Activated naive CD4-positive, alpha-beta T cell treated with anti-CD3 and anti-CD28 coated beads, Interleukin-2, amount 50 U/mL, for 24 hours (primary cell): ENCODE results near the gene ZNF77.
A peak's percentile ranks its signal among the peaks of the same experiment; 100 is the strongest.
"Not testable (repeated sequence)": the region's sequence is repeated elsewhere in the genome, so short reads cannot be mapped to it uniquely, and the experiment has no call there.

Source experiments
- H3K27ac Mint-ChIP-seq: one replicate; pipeline ENCODE4 v1.8.0; 2021; ENCODE audit warnings: mild to moderate bottlenecking, mixed read lengths
- H3K27me3 Mint-ChIP-seq: one replicate; pipeline ENCODE4 v1.8.0; 2021; ENCODE audit warnings: mixed read lengths
- H3K36me3 Mint-ChIP-seq: one replicate; pipeline ENCODE4 v1.8.0; 2021; ENCODE audit warnings: mixed read lengths
- H3K4me1 Mint-ChIP-seq: one replicate; pipeline ENCODE4 v1.8.0; 2021; ENCODE audit warnings: mixed read lengths
- H3K4me3 Mint-ChIP-seq: one replicate; pipeline ENCODE4 v1.8.0; 2021; ENCODE audit warnings: mild to moderate bottlenecking, mixed read lengths
- H3K9me3 Mint-ChIP-seq: one replicate; pipeline ENCODE4 v1.8.0; 2021; ENCODE audit warnings: mixed read lengths

ZNF77 gene

DNA sequence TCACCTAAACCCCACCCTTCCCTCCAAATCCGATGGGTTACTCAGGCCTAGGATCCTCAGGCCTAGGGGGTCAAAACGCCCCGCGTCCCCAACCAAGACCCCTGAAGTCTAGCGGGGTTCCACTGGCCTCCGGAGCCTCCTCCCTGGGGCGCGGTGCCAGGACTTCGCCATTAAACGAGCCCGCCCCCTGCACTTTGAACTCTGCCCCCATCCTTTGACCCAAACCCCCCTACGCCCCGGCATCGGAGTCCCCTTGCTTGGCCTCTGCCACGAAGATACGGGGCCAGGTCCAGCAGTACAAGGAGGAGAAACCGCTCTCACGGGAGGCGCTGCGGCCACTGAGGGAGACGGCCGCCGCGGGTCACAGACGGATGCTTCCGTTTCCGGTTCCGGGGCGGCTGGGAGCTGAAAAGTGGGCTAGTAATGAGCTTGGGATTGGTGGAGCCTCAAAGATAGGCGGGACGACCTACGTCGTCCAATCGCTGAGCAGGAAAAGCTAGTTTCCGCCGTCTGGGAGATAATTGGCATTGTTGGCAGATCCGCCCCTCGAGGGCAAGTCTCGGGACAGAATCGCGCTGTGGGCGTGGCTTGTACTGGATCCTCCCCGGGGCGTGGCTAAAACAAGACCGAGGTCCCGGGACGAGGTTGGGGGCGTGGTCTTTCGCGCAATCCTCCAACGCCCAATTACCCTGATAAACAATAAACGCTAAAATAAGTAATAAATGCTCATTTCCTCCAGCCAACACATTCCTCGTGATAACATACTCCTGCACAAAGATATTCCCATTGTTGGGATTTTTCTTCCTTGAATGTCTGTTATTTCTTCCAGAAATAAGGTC lies 5.7 kb upstream of the ZNF77 start:
- H3K36me3 Mint-ChIP-seq = no peaks in the 10 kb centered on the region
- peaks cover 24% of the 10 kb centered on the region for H3K4me1 Mint-ChIP-seq
- no peaks in the 10 kb centered on the region for H3K27me3 Mint-ChIP-seq
- H3K27ac Mint-ChIP-seq = peak overlapping the region; percentile 95
- H3K9me3 Mint-ChIP-seq = no peaks in the 10 kb centered on the region
- peak overlapping the region; percentile 94 for H3K4me3 Mint-ChIP-seq

DNA sequence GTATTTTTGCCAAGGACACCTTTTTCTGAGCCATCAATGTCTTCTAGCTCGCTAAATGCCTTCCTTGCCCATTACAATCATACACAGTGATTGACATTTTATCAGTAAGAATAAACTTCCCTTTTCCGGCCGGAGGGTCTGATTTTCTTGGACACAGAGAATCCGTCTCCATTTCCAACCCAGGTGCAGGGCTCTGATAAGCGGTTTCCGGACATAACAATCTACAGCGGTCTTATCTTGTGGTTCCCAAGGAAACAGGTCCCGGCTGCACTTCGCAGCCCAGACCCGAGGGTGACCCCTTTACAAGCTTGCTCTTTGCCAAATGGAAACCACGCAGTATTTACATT lies 5.1 kb upstream of the ZNF77 start:
- Mint-ChIP-seq H3K27me3 (no peaks in the 10 kb centered on the region), H3K27ac (peak overlapping the region; percentile 95), H3K36me3 (no peaks in the 10 kb centered on the region), H3K4me1 (peaks cover 27% of the 10 kb centered on the region), H3K9me3 (no peaks in the 10 kb centered on the region), H3K4me3 (peak overlapping the region; percentile 94)

DNA sequence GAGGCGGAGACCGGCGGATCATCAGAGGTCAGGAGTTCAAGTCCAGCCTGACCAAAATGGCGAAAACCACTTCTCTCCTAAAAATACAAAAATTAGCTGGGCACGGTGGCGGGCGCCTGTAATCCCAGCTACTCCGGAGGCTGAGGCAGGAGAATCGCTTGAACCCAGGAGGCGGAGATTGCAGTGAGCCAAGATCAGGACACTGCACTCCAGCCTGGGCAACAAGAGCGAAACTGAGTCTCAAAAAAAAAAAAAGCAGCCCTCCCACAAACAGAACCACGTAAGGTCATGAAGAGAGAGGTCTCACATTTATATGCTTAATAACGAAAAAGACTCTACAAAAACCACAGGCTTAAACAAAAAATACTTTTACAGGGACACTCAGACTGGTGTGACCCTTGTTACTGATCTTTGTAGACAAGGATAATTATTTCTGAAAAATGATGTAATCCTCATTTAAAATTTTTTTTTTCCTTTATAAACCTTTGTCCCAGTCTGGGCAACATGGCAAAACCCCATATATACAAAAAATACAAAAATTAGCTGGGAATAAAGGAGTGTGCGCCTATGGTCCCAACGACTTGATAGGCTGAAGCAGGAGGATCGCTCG lies 909 bp upstream of the ZNF77 start:
- H3K4me1 Mint-ChIP-seq = peaks cover 34% of the 10 kb centered on the region
- H3K36me3 Mint-ChIP-seq = no peaks in the 10 kb centered on the region
- no peaks in the 10 kb centered on the region for H3K9me3 Mint-ChIP-seq
- peak overlapping the region; percentile 99 for H3K27ac Mint-ChIP-seq
- H3K4me3 Mint-ChIP-seq = peak overlapping the region; percentile 97
- H3K27me3 Mint-ChIP-seq = no peaks in the 10 kb centered on the region

DNA sequence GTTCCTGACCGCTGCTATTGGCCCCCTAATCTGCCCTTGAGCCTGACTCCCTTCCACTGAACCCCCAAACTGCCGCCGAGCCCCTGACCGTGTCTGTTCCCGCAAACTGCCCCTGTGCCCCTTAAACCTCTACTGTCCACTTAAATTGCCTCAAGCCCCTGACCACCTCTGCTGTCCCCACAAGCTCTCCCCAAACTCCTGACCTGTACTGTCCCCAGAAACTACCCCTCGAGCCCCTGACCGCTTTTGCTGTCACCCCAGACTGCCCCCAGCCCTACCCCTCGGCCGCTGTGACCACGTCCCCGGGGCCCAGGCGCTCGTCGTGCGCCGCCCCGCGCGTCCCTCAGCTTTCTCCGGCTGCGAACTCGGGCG lies 382 bp downstream of the ZNF77 start:
- H3K27ac Mint-ChIP-seq = peak overlapping the region; percentile 55
- no peaks in the 10 kb centered on the region for H3K36me3 Mint-ChIP-seq
- H3K4me1 Mint-ChIP-seq = peaks cover 26% of the 10 kb centered on the region
- H3K9me3 Mint-ChIP-seq = no peaks in the 10 kb centered on the region
- no peaks in the 10 kb centered on the region for H3K27me3 Mint-ChIP-seq
- peak overlapping the region; percentile 97 for H3K4me3 Mint-ChIP-seq

DNA sequence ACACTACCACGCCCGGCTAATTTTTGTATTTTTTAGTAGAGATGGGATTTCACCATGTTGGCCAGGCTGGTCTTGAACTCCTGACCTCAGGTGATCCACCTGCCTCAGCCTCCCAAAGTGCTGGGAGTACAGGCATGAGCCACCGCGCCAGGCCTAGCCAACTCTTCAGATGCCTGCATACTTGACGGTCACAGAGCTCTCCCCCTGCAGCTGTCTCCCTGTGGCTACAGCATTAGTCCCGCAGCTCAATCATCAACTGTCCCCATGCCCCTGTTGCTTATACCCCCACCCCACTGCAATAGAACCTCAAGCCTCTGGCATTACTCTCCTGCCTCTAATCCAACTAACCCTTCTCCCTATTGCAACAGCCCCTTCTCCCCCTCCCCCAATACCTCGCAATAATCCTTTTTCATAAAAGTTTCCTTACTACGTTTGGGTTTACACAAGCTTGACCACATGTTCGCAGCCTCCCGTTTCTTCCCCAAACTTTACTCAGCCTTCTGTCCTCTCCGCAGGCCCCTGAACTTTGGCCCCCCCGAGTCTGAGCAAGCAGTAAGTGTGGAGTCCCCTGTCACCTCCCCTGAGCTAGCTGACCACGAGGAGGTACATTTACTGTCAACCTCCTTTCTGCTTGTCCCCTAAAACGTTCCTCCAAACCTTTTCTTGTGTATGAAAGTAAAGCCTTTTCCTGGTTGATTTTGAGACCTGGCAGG lies 1.7 kb downstream of the ZNF77 start:
- H3K27me3 Mint-ChIP-seq = no peaks in the 10 kb centered on the region
- peaks cover 2% of the 10 kb centered on the region for H3K36me3 Mint-ChIP-seq
- H3K4me3 Mint-ChIP-seq = peak overlapping the region; percentile 57
- peaks cover 19% of the 10 kb centered on the region for H3K4me1 Mint-ChIP-seq
- H3K9me3 Mint-ChIP-seq = no peaks in the 10 kb centered on the region
- peak overlapping the region; percentile 18 for H3K27ac Mint-ChIP-seq

DNA sequence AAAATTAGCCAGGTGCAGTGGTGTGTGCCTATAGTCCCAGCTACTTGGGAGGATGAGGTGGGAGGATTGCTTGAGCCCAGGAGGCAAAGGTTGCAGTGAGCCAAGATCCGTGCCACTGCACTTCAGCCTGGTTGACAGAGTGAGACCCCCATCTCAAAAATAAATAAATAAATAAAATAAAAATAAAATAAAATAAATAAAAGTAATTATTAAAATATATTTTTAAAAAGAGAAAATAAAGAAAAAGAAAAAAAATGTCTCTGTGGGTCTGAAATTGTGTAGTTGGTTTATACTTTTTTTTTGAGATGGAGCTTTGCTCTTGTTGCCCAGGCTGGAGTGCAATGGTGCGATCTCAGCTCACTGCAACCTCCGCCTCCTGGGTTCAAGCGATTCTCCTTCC lies 8.9 kb downstream of the ZNF77 start:
- H3K27me3 Mint-ChIP-seq, H3K4me3 Mint-ChIP-seq, H3K27ac Mint-ChIP-seq, H3K4me1 Mint-ChIP-seq: not testable (repeated sequence)
- H3K9me3 Mint-ChIP-seq = peaks cover 12% of the 10 kb centered on the region
- H3K36me3 Mint-ChIP-seq = peaks cover 34% of the 10 kb centered on the region

DNA sequence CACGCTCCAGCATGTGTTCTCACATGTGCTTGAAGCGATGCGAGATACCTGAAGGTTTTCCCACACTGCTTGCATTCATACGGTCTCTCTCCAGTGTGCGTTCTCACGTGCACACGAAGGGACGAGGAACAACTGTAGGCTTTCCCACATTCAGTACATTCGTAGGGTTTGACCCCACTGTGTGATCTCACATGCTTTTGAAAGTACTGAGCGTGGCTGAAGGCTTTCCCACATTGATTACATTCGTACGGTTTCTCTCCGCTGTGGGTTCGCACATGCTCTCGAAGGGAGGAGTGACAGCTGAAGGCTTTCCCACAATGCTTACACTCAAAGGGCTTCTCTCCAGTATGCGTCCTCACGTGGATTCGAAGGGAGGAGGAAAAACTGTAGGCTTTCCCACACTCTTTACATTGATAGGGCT lies 11.3 kb downstream of the ZNF77 start:
- Mint-ChIP-seq H3K9me3 (peaks cover 16% of the 10 kb centered on the region), H3K36me3 (peaks cover 37% of the 10 kb centered on the region), H3K27ac (no peak overlapping the region), H3K27me3 (no peaks in the 10 kb centered on the region), H3K4me1 (no peaks in the 10 kb centered on the region), H3K4me3 (no peak overlapping the region)

DNA sequence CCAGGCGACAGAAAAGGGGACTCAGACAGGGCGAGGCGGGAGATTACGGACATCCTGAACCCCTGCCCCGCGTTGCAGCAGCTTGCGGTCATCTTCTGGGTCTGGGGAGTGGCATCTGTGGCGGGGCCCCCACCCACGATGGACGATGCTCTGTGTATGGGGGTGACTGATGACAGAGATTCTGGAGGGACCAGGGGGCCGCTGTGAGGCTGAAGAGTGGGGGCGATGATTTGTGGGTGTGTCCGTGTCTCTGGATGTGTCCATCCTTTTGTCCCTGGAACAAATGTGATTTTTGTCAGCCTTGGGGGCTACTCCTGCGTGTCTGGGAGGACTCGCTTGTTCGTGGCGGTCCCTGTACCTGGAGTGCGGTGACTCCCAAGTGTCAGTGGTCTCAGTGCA lies 17.7 kb downstream of the ZNF77 start:
- Mint-ChIP-seq H3K27me3 (no peaks in the 10 kb centered on the region), H3K36me3 (peaks cover 9% of the 10 kb centered on the region), H3K4me3 (no peak overlapping the region), H3K9me3 (peaks cover 9% of the 10 kb centered on the region), H3K4me1 (no peaks in the 10 kb centered on the region), H3K27ac (no peak overlapping the region)

DNA sequence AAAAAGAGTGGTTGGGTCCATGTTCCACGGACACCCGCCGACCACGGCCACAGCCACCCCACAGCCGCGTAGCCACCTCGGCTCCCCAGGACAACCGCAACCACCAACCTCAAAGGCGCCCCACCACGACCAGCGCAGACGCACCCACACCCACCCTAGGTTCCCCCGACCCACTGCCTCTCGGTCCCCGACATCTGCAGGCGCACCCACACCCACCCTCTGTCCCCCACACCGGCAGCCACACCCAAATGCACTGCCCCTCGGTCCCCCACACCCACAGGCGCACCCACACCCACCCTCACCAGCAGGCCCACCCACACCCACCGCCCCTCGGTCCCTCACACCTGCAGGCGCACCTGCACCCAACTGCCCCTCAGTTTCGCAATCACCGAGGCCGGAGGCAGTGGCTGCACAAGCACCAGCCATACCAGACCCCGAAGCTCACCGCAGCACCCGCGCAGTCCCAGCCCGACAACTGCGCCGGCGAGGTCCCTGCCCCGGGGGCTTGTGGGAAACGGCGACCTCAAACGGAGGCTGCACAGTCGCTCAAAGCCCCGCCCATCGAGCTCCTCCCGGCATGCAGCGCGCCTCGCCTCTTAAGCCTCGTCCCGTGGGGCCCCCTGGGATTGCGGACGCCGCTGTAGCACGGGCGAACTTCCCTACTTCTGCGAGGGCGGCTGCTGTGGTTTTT lies 18.3 kb downstream of the ZNF77 start:
- no peak overlapping the region for H3K27ac Mint-ChIP-seq
- H3K4me3 Mint-ChIP-seq = no peak overlapping the region
- peaks cover 8% of the 10 kb centered on the region for H3K36me3 Mint-ChIP-seq
- no peaks in the 10 kb centered on the region for H3K4me1 Mint-ChIP-seq
- H3K27me3 Mint-ChIP-seq = no peaks in the 10 kb centered on the region
- peaks cover 6% of the 10 kb centered on the region for H3K9me3 Mint-ChIP-seq

DNA sequence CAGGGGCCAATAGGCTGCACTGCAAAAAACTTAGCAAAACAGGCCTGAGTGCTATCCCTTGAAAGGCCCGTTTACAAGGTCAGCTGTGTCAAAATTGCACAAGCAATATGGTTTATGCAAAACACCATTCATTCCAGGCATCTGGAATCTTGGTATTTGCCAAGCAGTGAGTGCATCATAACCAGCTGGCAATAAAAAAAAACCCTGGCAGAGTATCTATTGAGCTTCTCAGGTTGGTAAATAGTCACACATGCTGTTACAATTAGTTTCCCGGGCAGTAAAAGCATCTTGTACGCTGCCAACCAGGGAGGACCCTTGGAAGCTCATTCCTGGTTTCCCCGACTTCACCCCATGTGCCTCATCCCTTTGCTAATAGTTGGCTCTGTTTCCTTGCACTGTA lies 21.3 kb downstream of the ZNF77 start:
- Mint-ChIP-seq H3K4me1 (no peaks in the 10 kb centered on the region), H3K4me3 (no peak overlapping the region), H3K27me3 (no peaks in the 10 kb centered on the region), H3K27ac (no peak overlapping the region), H3K9me3 (no peaks in the 10 kb centered on the region), H3K36me3 (peaks cover 2% of the 10 kb centered on the region)

DNA sequence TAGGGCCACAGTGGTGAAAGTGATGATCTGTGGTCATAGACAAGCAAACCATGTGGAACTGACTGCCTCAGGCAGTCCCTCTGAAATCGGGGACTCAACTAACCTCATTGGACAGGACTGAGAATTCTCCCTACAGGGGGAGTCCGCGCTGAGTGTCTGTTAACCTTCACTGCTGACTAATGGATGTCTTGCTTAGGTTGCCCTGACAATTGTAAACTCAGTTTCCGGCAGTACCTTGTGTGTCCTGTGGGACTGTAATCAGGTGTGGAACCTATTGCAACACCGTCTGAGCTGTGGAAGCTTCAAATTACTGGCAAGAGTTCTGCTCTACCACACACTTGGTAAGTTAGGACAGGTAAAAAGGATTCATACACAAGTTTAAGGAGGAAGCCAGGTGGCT lies 21.8 kb downstream of the ZNF77 start:
- peaks cover 6% of the 10 kb centered on the region for H3K36me3 Mint-ChIP-seq
- H3K27ac Mint-ChIP-seq = no peak overlapping the region
- no peaks in the 10 kb centered on the region for H3K4me1 Mint-ChIP-seq
- H3K27me3 Mint-ChIP-seq = no peaks in the 10 kb centered on the region
- no peak overlapping the region for H3K4me3 Mint-ChIP-seq
- no peaks in the 10 kb centered on the region for H3K9me3 Mint-ChIP-seq

DNA sequence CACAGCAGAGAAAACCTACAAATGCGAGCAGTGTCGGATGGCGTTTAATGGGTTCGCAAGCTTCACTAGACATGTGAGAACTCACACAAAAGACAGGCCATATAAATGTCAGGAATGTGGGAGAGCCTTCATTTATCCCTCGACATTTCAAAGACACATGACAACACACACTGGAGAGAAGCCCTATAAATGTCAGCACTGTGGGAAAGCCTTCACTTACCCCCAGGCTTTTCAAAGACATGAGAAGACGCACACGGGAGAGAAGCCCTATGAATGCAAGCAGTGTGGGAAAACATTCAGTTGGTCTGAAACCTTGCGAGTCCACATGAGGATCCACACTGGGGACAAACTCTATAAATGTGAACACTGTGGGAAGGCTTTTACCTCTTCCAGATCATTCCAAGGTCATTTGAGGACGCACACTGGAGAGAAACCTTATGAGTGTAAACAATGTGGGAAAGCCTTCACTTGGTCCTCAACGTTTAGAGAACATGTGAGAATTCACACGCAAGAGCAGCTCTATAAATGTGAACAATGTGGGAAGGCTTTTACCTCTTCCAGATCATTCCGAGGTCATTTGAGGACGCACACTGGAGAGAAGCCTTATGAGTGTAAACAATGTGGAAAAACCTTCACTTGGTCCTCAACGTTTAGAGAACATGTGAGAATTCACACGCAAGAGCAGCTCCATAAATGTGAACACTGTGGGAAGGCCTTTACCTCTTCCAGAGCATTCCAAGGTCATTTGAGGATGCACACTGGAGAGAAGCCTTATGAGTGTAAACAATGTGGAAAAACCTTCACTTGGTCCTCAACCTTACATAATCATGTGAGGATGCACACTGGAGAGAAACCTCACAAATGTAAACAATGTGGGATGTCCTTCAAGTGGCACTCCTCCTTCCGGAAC lies 27.2 kb downstream of the ZNF77 start:
- peaks cover 8% of the 10 kb centered on the region for H3K4me1 Mint-ChIP-seq
- peaks cover 27% of the 10 kb centered on the region for H3K36me3 Mint-ChIP-seq
- no peaks in the 10 kb centered on the region for H3K9me3 Mint-ChIP-seq
- no peaks in the 10 kb centered on the region for H3K27me3 Mint-ChIP-seq
- H3K27ac Mint-ChIP-seq = no peak overlapping the region
- no peak overlapping the region for H3K4me3 Mint-ChIP-seq

DNA sequence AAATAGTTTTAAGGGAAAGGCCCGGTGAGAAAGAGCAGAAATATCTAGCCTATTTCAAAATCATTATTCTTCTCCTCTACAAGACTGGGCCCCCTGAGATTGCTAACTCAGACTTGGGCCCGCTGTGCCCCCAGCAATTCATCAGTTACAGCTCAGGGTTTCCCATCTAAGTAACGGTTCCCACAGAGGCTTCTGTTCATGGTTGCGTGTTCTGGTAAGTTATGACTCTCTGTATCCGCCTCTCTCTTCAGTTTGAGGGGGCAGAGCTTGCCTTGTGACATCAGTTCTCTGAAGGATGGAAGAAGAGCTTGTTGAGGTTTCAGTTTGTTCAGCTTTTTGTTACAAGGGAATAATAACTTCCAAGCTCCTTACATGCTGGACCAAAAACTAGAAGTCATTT lies 32.5 kb downstream of the ZNF77 start:
- Mint-ChIP-seq H3K27me3 (no peaks in the 10 kb centered on the region), H3K4me1 (peaks cover 39% of the 10 kb centered on the region), H3K36me3 (peaks cover 28% of the 10 kb centered on the region), H3K27ac (no peak overlapping the region), H3K9me3 (no peaks in the 10 kb centered on the region), H3K4me3 (peak overlapping the region; percentile 23)

DNA sequence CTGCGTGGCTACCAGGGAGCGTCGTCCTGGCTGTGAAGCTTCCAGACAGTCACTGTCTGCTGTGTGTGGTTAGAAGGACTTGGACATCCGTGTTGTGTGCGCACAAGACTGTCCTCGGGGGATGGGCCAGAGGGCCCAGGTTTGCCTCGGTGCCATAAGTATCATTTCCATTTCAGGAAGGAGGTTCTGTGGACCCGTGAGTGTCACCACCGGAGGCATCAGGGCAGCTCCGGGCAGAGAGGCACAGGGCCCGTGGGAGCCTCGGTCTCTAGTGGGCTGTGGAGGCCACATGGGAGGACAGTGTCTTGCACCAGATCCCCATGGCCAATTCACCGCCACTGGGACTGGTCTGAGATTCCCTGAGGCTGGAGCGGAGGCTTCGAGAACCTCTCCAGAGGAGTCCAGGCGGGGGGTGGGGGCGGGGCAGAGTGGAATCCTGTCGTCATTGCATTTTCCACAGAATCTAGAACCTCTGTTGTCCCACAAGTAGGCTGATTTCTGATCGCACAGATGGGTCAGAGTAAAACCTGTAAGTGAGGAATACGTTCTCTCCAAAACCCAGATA lies 38.1 kb downstream of the ZNF77 start:
- peaks cover 6% of the 10 kb centered on the region for H3K36me3 Mint-ChIP-seq
- H3K4me1 Mint-ChIP-seq = peaks cover 48% of the 10 kb centered on the region
- H3K4me3 Mint-ChIP-seq = no peak overlapping the region
- H3K27ac Mint-ChIP-seq = no peak overlapping the region
- no peaks in the 10 kb centered on the region for H3K9me3 Mint-ChIP-seq
- H3K27me3 Mint-ChIP-seq = no peaks in the 10 kb centered on the region
